T-helper 2 cell (primary cell): ENCODE data around the gene USP2.
A peak's percentile ranks its signal among the peaks of the same experiment; 100 is the strongest.

ENCODE experiments used
- DNase-seq, 5 experiments: peaks; one replicate each; pipeline versions ENCODE4 v3.0.0 to v3.0.0-alpha.2; 2012 to 2022

USP2 gene

GRCh38 chr11:119376197-119376847 is 5.2 kb downstream of the USP2 start:
- no peak for DNase-seq

GRCh38 chr11:119375337-119376196 is 5.9 kb downstream of the USP2 start:
- DNase-seq: no peak

- DNase-seq: no peak
These were observed 6.7 kb downstream of the USP2 start for GRCh38 chr11:119374632-119375336.

- peak in 2 of 5 experiments; percentile 32 to 39 for DNase-seq
These were observed 7.4 kb downstream of the USP2 start for GRCh38 chr11:119373921-119374631.

- DNase-seq: no peak
These were observed 8.2 kb downstream of the USP2 start for GRCh38 chr11:119373059-119373920.

- DNase-seq: no peak
These were observed 9.0 kb downstream of the USP2 start for GRCh38 chr11:119372260-119373058.

- DNase-seq: no peak
These were observed 9.7 kb downstream of the USP2 start for GRCh38 chr11:119371778-119372182.

GRCh38 chr11:119371067-119371601 is 10.4 kb downstream of the USP2 start:
- DNase-seq: no peak

GRCh38 chr11:119370486-119371046 is 10.9 kb downstream of the USP2 start:
- DNase-seq: peak in 2 of 5 experiments; percentile 49 to 56

GRCh38 chr11:119369132-119369925 is 12.2 kb downstream of the USP2 start:
- no peak for DNase-seq

GRCh38 chr11:119368121-119369034 is 13.1 kb downstream of the USP2 start:
- no peak for DNase-seq

GRCh38 chr11:119367661-119368120 is 13.8 kb downstream of the USP2 start:
- DNase-seq: no peak

- DNase-seq: no peak
These were observed 14.5 kb downstream of the USP2 start for GRCh38 chr11:119366690-119367620.

GRCh38 chr11:119365071-119365591 is 16.4 kb downstream of the USP2 start:
- no peak for DNase-seq

GRCh38 chr11:119363851-119364590 is 17.5 kb downstream of the USP2 start:
- DNase-seq: peak; percentile 31 to 48 (median 35)
